ENCODE measurements around the gene MAF.

Gene MAF

GRCh38 chr16:79550373-79550772, 50.2 kb downstream of the MAF start:
- no peak for TF ChIP-seq CTCF (IDR thresholded peaks at IDR 0.05; ENCODE audit: low read depth, low read length)
- Histone ChIP-seq H3K36me3 (no peaks in the 10 kb centered on the region), H3K27me3 (ENCODE audit: insufficient read depth, low read depth, severe bottlenecking) (peaks cover 63% of the 10 kb centered on the region), H3K9me3 (ENCODE audit: severe bottlenecking) (no peaks in the 10 kb centered on the region), H3K27ac (no peak overlapping the region), H3K4me3 (ENCODE audit: low read depth, low read length) (no peak overlapping the region)
- DNase-seq = no peak

- TF ChIP-seq CTCF (IDR thresholded peaks at IDR 0.05; ENCODE audit: low read depth, low read length) = no peak
- Histone ChIP-seq H3K4me3 (ENCODE audit: low read depth, low read length) (no peak overlapping the region), H3K27me3 (ENCODE audit: insufficient read depth, low read depth, severe bottlenecking) (peaks cover 37% of the 10 kb centered on the region), H3K9me3 (ENCODE audit: severe bottlenecking) (no peaks in the 10 kb centered on the region), H3K27ac (no peak overlapping the region), H3K36me3 (no peaks in the 10 kb centered on the region)
- no peak for DNase-seq
Observed at GRCh38 chr16:79547085-79547484, 53.5 kb downstream of the MAF start.

All from WERI-Rb-1 (cell line).